Measurements from ENCODE around the gene AP5Z1.
A peak's percentile ranks its signal among the peaks of the same experiment; 100 is the strongest.

The AP5Z1 gene

DNA sequence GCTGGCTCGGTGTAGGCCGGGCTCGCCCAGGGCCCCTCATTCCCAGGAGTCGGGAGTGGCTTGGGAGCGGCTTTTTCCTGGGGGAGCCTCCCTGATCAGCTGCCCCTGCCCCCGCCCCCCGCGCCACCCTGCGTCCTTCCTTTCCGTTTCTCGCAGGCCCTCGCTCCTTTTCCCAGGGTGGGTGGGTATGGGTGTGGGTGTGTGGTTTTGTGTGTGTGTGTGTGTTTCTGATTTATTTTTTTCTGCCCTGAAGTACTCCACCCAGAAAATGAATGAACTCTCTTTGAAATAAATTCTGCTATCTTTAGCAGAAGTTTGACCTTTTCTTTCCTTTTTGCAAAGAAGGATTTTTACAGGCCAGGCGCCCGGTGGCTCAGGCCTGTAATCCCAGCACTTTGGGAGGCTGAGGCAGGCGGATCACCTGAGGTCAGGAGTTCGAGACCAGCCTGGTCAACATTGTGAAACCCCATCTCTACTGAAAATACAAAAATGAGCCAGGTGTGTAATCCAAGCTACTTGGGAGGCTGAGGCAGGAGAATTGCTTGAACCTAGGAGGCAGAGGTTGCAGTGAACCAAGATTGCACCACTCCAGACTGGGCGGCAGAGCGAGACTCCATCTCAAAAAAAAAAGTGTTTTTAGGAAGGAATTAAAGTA is 30.0 kb upstream of the AP5Z1 start:
- no peak for DNase-seq (ENCODE audit: extremely low read depth in 1 of 2, low read depth in 1 of 2)

DNA sequence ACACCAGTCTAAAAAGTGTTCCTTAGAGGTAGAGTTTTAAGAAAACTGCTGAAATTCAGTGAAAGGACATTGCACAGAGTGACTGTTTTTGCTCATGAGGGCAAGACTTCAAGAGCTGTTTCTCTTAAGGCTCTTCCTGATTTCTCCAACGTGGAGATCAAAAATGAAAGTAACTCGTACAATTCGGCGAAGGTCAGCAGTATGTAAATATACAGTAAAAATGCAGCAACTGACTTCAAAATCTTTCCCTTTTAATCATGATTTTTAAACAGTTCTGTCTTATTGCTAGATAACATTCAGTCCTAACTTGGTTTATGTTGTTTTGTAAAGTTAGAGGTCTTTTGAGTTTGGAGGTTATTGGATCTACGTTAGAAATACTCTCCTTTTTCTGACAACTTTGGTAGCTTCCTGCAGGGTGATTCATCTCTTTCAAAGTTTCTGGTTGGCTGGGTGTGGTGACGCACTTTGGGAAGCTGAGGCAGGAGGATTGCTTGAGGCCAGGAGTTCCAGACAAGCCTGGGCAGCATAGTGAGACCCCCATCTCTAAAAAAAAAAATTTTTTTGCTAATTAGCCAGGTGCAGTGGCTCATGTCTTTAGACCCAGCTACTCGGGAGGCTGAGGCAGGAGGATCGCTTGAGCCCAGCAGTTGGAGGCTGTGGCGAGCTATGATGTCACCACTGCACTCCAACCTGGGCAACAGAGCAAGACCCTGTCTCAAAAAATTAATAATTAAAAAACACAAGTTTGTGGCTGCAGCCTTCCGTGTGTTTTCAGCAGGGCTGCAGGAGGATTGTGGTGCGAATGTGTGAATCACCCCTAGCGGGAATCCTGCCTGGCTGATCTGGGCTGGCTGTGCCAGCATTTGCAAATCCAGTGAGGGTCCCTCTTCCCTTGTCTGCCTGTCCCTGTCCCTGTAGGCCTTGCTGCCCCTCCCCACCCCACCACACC is 29.2 kb upstream of the AP5Z1 start:
- no peak for DNase-seq (ENCODE audit: extremely low read depth in 1 of 2, low read depth in 1 of 2)

DNA sequence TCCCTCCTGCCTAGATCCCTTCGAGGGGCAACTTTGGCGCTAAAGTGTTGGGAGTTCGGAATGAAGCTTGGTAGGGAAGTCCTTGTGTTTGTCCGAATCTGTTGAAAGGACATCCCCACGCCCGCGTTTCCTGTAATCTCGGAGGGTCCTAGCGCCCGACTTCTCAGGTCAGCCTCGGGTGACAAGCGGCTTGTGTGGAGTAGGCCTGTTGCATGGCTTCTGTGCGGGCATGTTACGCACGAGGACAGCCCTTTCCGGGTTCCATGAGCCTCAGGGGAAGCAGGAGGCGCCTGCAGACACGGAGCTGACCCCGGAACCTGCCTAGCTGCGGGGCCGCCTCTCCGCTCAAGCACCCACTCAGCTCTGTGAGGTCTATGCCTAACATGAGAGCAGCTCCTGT is 28.4 kb upstream of the AP5Z1 start:
- no peak for DNase-seq (ENCODE audit: extremely low read depth in 1 of 2, low read depth in 1 of 2)

DNA sequence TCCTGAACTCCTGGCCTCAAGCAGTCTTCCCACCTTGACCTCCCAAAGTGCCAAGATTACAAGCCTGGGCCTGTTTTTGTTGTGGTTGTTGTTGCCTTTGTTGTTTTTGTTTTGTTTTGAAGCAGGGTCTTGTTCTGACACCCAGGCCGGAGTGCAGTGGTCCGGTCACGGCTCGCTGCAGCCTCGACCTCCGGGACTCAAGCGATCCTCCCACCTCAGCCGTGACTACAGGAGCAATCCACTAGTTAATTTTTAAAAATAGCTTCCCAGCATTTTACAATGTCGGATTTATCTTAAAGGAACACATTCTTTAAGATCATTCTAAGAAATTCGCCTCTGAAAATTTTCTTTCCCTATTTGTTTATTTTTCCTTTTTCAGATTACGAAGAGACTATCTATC is 27.7 kb upstream of the AP5Z1 start:
- DNase-seq (ENCODE audit: extremely low read depth in 1 of 2, low read depth in 1 of 2) = no peak

DNA sequence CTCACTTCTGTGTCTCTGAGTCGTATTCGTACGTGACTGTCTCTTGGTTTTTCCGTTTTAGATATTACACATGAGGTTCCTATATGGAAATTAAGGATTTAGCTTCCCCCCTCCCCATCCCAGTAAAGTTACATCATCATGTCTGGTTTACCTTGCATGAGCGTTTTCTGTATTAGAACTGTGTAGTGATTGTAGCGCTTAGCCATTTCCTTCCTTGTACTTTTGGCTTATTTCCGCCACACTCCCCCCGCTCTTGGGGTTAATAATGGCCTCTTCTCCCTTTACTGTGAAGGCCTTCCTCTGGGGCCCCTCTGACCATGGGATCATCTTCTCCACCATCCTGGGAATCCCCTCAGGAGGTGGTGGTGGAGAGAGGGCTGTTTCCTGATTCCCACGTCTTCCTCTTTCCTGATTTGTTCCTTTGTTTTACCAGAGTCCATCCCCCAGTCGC is 27.2 kb upstream of the AP5Z1 start:
- no peak for DNase-seq (ENCODE audit: extremely low read depth in 1 of 2, low read depth in 1 of 2)

DNA sequence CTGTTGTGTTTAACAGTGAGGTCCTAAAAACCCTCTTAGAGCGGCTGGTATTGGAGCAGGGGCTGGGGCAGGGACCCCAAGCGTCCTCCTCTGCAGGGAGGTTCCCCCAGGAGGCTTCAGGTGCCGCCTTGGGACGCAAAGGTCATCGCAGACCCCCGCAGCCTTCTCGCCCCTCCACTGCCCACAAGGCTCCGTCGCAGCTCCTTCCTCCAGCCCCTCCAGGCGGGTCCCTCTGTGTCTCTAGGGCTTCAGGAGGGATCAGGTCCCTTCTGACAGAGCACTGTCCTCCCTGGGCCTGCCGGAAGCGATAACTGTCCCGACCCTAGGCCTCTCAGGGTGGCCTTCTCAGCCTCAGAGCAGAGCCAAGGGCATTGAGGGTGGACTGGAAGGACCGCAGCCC is 26.1 kb upstream of the AP5Z1 start:
- DNase-seq (ENCODE audit: extremely low read depth in 1 of 2, low read depth in 1 of 2) = no peak

DNA sequence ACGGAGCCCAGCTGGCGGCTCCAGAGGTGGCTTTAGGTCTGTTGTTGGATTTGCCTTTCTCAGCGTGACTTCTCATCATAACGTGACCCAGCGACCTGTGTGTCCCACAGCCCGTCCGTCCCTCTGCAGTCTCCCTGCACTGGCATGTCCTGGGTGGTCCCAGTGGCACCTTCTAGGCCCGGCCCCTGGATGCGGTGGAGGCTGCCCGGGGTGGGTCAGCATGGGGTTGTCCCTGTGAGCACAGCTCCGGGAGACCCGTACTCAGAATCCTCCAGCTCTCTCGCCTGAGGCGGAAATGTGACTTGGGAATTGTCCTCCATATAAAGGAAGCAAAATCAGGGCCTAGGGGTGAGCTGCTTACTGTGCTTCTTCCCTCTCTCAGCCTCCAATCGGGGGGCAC is 25.6 kb upstream of the AP5Z1 start:
- no peak for DNase-seq (ENCODE audit: extremely low read depth in 1 of 2, low read depth in 1 of 2)

DNA sequence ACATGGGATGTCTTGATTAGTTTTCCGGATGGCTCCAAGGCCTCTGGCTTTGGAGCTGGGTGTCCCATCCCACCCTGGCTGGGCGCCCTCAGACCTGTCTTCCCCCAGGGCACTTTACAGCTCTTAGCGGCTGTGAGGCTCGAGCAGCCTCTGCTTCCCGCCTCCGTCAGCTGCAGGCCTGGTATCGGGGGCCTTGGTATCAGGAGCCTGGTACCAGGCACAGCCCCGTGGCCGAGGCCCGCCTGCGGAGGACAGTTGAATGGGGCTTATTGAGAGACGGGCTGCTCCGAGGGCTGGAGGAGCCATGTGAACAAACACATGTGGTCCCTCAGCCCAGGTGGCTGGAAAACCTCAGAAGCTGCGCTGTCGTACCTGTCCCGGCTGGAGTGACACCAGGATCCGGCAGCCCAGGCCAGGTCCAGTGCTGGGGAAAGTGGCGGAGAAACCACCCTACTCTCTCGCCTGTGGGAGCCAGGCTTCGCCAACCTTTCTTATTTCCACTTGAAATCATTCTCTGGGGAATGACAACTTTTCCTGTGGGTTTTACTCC is 23.9 kb upstream of the AP5Z1 start:
- no peak for DNase-seq (ENCODE audit: extremely low read depth in 1 of 2, low read depth in 1 of 2)

DNA sequence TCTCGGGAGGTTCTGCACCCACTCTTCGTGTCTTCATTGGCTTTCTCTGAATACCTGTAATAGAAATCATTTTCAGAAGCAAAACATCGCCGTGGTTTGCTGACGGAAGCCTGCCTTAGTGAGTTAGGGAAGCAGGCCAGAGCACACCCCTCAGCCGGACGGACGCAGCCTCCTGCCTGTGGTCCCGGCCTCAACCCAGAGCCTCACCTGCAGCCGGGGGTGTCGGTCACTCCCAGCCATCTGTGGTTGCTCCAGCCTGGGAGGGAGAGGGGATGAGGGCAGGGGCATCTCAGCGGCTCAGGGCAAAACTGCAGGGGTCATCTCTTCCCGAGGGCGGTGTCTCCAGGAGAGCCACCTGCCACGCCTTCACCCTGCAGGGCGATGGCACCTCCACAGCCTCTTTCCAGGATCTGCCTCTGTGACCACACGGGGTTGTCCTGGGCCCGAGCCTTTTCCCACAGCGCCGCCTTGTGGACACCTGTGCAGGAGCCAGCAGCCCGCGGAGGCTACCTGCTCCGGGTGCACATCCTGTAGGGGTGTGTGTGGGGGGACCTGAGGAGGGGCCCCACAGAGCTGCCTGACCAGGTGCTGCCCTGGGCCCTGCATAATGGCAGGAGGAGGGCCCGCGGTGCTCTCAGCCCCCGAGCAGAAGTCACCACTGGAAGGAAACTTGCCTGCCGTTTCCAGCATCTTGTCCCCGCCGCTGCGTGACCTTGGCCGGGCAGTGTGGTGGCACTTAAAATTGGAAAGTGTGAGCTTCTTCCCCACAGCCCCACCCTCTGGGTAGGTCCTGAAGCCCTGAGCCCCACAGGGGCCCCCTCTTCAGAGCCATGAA is 21.6 kb upstream of the AP5Z1 start:
- DNase-seq (ENCODE audit: extremely low read depth in 1 of 2, low read depth in 1 of 2) = peak; percentile 72 to 81

DNA sequence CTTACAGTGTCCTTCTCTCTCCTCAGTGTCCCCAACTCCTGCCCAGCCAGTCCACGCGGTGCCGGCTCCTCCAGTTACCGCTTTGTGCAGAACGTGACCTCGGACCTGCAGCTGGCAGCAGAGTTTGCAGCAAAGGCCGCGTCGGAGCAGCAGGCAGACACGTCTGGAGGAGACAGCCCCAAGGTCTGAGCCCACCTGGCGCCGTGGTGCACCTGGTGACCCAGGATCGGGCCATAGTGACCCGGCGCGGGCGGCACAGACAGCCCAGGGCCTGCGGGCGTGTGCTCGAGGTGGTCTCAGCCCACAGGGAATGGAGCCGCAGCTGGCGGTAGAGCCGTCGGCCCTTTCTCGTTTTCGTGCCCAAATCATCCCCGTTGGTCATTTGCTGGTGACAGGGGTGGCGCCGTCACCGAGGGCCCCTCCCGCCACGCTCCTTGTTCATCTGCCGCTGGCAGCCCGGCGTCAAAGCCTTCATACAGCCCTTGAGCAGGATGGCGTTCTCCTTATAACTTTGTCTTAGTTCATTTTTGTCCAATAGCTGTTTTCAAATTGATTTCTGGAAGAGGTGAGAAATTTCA is 20.9 kb upstream of the AP5Z1 start:
- DNase-seq (ENCODE audit: extremely low read depth in 1 of 2, low read depth in 1 of 2) = no peak

DNA sequence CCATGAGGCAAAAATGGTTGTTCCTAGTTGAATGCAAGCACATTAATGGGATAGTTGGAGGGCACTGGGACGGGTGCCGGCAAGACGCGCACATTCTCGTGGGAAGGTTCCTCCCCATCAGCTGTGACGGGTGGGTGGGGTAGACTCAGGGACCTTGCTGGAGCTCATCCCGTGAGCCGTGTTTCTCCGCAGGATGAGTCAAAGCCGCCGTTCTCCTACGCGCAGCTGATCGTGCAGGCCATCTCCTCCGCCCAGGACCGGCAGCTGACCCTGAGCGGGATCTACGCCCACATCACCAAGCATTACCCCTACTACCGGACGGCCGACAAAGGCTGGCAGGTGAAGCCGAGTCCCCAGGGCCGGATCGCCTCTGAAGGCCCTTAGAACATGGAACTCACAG is 20.4 kb upstream of the AP5Z1 start:
- no peak for DNase-seq (ENCODE audit: extremely low read depth in 1 of 2, low read depth in 1 of 2)

DNA sequence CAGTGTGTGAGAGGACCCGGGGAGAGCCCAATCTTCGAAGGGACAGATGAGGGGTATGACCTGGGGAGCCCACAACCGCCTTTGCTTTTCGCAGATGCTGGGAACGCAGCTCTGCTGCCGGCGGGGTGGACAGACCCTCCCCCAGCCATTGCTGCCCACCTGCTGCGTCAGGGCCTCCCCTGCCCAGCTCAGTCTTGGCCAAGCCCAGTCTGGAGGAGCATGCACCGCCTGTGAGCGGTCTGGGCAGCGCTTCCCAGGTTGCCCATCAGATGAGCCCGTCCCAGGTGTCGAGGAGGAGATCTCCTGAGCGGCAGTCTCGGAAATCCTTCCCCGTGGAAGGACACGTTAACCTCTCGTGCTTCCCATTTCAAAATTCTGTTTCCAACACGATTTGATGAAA is 17.3 kb upstream of the AP5Z1 start:
- no peak for DNase-seq (ENCODE audit: extremely low read depth in 1 of 2, low read depth in 1 of 2)

DNA sequence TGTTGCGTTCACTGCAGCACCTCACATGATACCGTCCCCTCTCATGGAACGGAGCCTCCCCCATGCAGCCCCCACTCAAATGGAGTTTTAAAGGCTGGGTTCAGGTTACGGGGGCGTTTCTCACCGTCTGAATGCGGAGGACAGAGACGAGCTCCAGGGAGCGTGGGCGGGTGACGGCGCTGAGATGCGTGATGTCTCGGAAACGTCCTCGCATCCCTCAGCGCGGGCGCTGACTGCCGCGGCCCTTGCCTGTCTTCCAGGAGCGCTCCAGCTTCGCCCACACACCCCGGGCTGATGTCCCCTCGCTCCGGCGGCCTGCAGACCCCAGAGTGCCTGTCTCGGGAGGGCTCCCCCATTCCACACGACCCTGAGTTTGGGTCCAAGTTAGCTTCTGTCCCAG is 16.6 kb upstream of the AP5Z1 start:
- no peak for DNase-seq (ENCODE audit: extremely low read depth in 1 of 2, low read depth in 1 of 2)

DNA sequence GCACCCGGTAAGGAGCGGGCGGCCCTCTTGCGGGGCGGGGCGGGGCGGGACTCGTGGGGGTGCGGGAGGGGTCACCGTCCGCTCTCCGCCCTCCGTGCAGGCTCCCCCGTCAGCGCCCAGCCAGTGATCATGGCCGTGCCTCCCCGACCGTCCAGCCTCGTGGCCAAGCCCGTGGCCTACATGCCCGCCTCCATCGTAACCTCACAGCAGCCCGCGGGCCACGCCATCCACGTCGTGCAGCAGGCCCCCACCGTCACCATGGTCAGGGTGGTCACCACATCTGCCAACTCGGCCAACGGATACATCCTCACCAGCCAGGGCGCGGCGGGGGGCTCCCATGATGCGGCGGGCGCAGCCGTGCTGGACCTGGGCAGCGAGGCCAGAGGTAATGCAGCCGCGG is 16.2 kb upstream of the AP5Z1 start:
- no peak for DNase-seq (ENCODE audit: extremely low read depth in 1 of 2, low read depth in 1 of 2)

DNA sequence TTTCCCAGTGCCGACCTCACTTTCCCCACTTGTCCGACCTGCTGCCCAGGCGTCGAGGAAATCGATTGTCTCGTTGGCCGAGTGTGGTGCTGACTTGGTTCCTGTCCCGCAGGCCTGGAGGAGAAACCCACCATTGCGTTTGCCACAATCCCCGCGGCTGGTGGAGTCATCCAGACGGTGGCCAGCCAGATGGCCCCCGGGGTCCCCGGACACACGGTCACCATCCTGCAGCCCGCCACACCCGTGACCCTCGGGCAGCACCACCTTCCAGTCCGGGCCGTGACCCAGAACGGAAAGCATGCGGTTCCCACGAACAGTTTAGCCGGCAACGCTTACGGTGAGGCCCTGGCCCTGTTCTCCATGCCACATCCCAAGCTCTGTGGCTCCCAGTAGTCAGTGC is 14.5 kb upstream of the AP5Z1 start:
- DNase-seq (ENCODE audit: extremely low read depth in 1 of 2, low read depth in 1 of 2) = no peak

DNA sequence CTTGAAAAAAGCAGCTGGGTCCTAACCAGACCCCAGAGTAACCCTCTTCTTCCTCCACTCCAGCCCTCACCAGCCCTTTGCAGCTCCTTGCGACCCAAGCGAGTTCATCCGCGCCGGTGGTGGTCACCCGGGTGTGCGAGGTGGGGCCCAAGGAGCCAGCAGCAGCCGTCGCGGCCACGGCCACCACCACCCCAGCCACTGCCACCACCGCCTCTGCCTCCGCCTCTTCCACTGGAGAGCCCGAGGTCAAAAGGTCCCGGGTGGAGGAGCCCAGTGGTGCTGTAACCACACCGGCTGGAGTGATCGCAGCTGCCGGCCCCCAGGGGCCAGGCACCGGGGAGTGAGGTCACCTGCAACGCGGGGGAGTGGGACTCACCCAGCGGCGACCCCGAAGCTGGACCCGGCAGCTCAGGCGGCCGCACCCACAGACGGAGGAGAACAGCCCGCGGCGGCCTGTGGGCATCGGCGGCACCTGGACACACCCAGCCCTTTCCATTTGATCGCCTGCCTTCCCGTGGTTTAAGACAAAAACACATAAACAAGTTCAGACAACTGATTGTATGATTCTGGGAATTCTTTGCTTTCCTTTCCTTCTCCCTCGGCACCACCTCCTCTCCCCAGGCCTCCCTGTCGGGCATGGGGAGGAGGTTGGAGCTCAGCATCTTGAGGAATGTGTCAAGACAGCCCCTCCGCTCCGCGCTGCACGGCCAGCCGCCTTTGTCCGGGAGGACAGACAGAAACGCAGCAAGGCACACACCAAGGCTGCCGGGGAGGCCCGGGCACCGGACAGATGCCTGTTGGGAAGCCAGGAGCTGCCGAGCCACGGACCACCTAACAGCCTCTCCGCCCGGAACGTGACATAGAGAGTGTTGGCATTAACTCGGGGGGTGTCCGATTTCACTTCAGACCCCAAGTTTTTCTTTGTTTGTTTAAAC is 13.0 kb upstream of the AP5Z1 start:
- no peak for DNase-seq (ENCODE audit: extremely low read depth in 1 of 2, low read depth in 1 of 2)

DNA sequence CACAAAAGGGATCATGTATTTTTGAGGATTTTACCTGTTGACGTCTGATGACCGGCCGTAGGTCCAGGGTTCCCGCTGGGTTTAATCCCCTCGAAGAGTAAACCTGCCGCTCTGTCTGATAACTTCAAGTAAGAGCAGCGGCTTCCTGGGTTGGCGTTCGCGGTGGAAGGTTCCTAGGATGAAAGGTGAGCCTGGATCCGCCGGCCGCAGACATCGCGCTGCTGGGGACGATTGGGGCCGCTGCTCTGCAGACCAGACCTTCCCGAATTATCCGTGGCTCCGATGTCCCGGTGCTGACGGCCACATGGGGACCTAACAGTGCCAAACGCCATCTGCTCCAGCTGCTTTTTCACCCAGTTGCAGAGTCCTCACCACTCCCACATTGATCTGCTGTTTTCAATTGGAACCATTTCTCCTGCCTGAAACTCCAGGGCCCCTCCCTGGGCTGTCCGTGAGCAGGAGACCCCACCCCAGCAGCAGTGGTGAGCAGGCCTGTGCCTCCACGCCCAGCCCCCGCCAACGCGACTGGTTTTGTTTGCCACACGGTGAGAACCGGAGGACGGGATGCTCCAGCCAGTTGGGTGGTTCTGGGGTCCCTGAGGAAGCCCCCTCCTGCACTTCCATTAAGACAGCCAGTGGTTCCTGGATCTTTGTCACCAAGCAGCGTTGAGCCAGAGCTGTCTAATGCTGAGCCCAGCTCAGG is 12.2 kb upstream of the AP5Z1 start:
- DNase-seq (ENCODE audit: extremely low read depth in 1 of 2, low read depth in 1 of 2) = no peak

DNA sequence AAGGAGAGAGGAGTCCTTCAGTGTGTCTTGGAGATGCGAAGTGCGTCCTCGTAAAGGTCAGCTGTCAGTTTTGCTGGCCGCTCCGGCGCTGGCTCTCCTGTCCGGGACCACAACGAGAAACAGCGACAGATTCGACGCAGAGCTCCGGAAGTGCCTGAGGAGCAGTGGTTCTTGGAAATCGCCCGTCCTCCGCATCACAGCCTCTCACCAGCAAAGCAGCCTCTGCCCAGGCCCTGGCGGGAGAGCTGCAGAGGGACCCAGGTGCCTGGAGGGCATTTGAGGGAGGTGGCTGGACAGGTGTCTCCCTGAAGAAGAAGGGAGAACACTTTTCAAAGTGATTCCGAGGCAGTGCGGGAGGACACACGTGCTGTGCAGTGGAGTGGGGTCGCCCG is 11.6 kb upstream of the AP5Z1 start:
- DNase-seq (ENCODE audit: extremely low read depth in 1 of 2, low read depth in 1 of 2) = no peak

DNA sequence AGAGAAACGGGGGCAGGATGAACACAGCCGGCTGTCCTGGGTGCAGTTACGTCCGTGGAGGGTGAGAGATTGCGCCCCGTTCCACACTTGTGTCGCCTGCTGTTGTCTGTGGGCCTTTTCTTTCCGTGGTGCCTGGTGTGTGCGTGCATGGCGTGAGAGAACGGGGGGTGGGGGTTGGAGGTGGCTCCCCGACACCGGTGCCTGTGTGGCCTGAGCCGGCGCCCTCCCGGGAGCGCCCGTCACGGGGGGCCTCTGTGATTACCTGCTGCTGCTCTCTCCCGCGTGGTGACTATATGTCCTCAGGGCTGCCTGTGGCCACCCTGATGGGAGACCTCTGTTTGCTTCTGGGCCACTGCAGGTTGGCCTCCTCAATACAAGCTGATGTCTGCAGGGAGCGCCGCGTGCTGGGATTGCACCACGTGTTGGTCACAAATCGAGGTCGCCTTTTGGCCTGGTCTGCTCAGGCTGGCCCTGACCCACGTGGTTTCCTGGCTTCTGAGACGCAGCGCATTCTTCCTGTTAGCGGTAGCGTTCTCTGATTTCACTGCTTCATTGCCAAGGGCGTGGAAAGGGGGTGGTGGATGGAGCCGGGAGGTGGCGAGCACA is 10.9 kb upstream of the AP5Z1 start:
- DNase-seq (ENCODE audit: extremely low read depth in 1 of 2, low read depth in 1 of 2) = no peak

Measured in activated CD8-positive, alpha-beta memory T cell treated with anti-CD3 and anti-CD28 coated beads for 1 hour (primary cell).